ENCODE data around the gene MRPL36.

MRPL36 gene

GRCh38 chr5:1762883-1763547 is 36.6 kb downstream of the MRPL36 start:
- no peak for DNase-seq

GRCh38 chr5:1762121-1762882 is 37.3 kb downstream of the MRPL36 start:
- no peak for DNase-seq

- no peak for DNase-seq
These were observed 38.2 kb downstream of the MRPL36 start for GRCh38 chr5:1761453-1761755.

- no peak for DNase-seq
These were observed 38.8 kb downstream of the MRPL36 start for GRCh38 chr5:1760656-1761452.

- DNase-seq: no peak
These were observed 39.4 kb downstream of the MRPL36 start for GRCh38 chr5:1760231-1760630.

- no peak for DNase-seq
These were observed 40.2 kb downstream of the MRPL36 start for GRCh38 chr5:1759378-1759970.

- no peak for DNase-seq
These were observed 41.1 kb downstream of the MRPL36 start for GRCh38 chr5:1758574-1758973.

GRCh38 chr5:1757511-1757910 is 42.1 kb downstream of the MRPL36 start:
- no peak for DNase-seq

GRCh38 chr5:1756481-1756880 is 43.2 kb downstream of the MRPL36 start:
- DNase-seq: no peak

GRCh38 chr5:1755321-1755949 is 44.2 kb downstream of the MRPL36 start:
- DNase-seq: no peak

GRCh38 chr5:1754531-1755220 is 45.0 kb downstream of the MRPL36 start:
- DNase-seq: no peak

GRCh38 chr5:1753490-1753889 is 46.1 kb downstream of the MRPL36 start:
- DNase-seq: no peak

- DNase-seq: no peak
These were observed 46.8 kb downstream of the MRPL36 start for GRCh38 chr5:1752881-1753280.

- DNase-seq: no peak
These were observed 47.5 kb downstream of the MRPL36 start for GRCh38 chr5:1751864-1752822.

GRCh38 chr5:1751026-1751863 is 48.4 kb downstream of the MRPL36 start:
- DNase-seq: no peak

GRCh38 chr5:1750469-1750868 is 49.2 kb downstream of the MRPL36 start:
- no peak for DNase-seq

GRCh38 chr5:1749346-1750124 is 50.1 kb downstream of the MRPL36 start:
- no peak for DNase-seq

GRCh38 chr5:1748845-1749244 is 50.8 kb downstream of the MRPL36 start:
- no peak for DNase-seq
